HCT116 (cell line): ENCODE results near the gene WDR72. TPM values are rescaled to one million over a fixed set of nuclear protein-coding genes. Genes with fewer than 3 reads are reported as not detected.

Source experiments
- ATAC-seq: fragments of 200-7000 bp; cut with Tn5 transposase; 2 replicates; pipeline ENCODE4 v1.9.1; 2020; ENCODE audit warnings: mild to moderate bottlenecking, moderate library complexity
- BruUV-seq: library from RNA; stranded (reverse); fragments of 400-500 nt; replicated peaks from 2 replicates; lab custom pipeline; 2021; lab: Mats Ljungman, UMichigan
- CTCF ChIA-PET: fragments of 300-600 bp; sonication (Branson Sonifier 250); formaldehyde crosslinking; loops from one replicate; lab custom pipeline; 2021; ENCODE audit warnings: antibody characterized with exemption; lab: Charles Lee
- POLR2A ChIA-PET: fragments of 300-600, 350-600 bp; sonication (Branson Sonifier 250); formaldehyde crosslinking; loops from one replicate; lab custom pipeline; 2021; ENCODE audit warnings: antibody characterized with exemption; lab: Charles Lee
- RAD21 ChIA-PET, 2 experiments: fragments of 300-600 bp; sonication (Branson Sonifier 250); formaldehyde crosslinking; loops; one replicate each; lab custom pipeline; 2023; ENCODE audit warnings: low total read pairs in 2 of 2; ENCODE audit not compliant: uncharacterized antibody in 2 of 2, unreplicated experiment in 2 of 2, low non-redundant PET in 1 of 2; lab: Charles Lee
- DNase-seq: peaks from one replicate; pipeline ENCODE4 v3.0.0-alpha.2; 2010; ENCODE audit warnings: low read depth, low spot score
- H2AFZ ChIP-seq: fragments of 200-600 bp; shearing (Covaris generic), sonication (generic); 2 replicates; pipeline ENCODE4 v1.6.1; 2017; ENCODE audit warnings: low read depth, mixed run types, mixed read lengths, antibody characterized with exemption, low read length; ENCODE audit not compliant: poor library complexity, severe bottlenecking
- H3K27ac ChIP-seq: 2 replicates; pipeline ENCODE4 v1.5.1; 2012; ENCODE audit warnings: low read depth, low read length
- H3K27me3 ChIP-seq: fragments of 200-600 bp; sonication (generic); 2 replicates; pipeline ENCODE4 v1.6.1; 2016; ENCODE audit warnings: mixed run types, low read length, mixed read lengths; ENCODE audit not compliant: insufficient read depth
- H3K36me3 ChIP-seq, 2 experiments: fragments of 200-500 bp in 1 of 2; fragments of 200-600 bp in 1 of 2; sonication (Bioruptor generic) in 1 of 2; sonication (generic) in 1 of 2; 2 replicates each; pipeline versions ENCODE4 v1.5.1 to v1.6.1; 2014 to 2016; ENCODE audit warnings: low read length in 2 of 2, inconsistent platforms in 1 of 2, mixed read lengths in 1 of 2, mixed run types in 1 of 2; ENCODE audit not compliant: insufficient read depth in 2 of 2, control insufficient read depth in 1 of 2
- H3K4me1 ChIP-seq, 2 experiments: fragments of 200-600 bp in 1 of 2; sonication (generic) in 1 of 2; 2 replicates each; pipeline versions ENCODE4 v1.5.1 to v1.6.1; 2012 to 2017; ENCODE audit warnings: low read length in 2 of 2, inconsistent platforms in 1 of 2, mild to moderate bottlenecking in 1 of 2, mixed read lengths in 1 of 2, mixed run types in 1 of 2, moderate library complexity in 1 of 2; ENCODE audit not compliant: insufficient read depth in 2 of 2, control insufficient read depth in 1 of 2
- H3K4me2 ChIP-seq: fragments of 200-600 bp; sonication (generic); 2 replicates; pipeline ENCODE4 v1.6.1; 2017; ENCODE audit warnings: mixed run types, low read length, mixed read lengths
- H3K4me3 ChIP-seq, 2 experiments: fragments of 200-600 bp in 1 of 2; sonication (generic) in 1 of 2; replicated peaks in 1 of 2; 2 replicates each; pipeline ENCODE4 v1.5.1; 2011 to 2016; ENCODE audit warnings: low read length in 2 of 2, control low read depth in 1 of 2, low read depth in 1 of 2, mild to moderate bottlenecking in 1 of 2, mixed read lengths in 1 of 2, mixed run types in 1 of 2
- H3K79me2 ChIP-seq: fragments of 200-600 bp; sonication (generic); 2 replicates; pipeline ENCODE4 v1.6.1; 2017; ENCODE audit warnings: mild to moderate bottlenecking, mixed run types, low read length, moderate library complexity, mixed read lengths; ENCODE audit not compliant: insufficient read depth
- H3K9ac ChIP-seq: fragments of 200-600 bp; sonication (generic); 2 replicates; pipeline ENCODE4 v1.6.1; 2016; ENCODE audit warnings: low read length, mixed read lengths
- H3K9me2 ChIP-seq: fragments of 200-600 bp; sonication (generic), shearing (Covaris generic); 2 replicates; pipeline ENCODE4 v1.6.1; 2017; ENCODE audit warnings: mixed run types, mild to moderate bottlenecking, moderate library complexity; ENCODE audit not compliant: insufficient read depth
- H3K9me3 ChIP-seq, 2 experiments: fragments of 200-500 bp in 1 of 2; fragments of 200-600 bp in 1 of 2; sonication (Bioruptor generic) in 1 of 2; sonication (generic) in 1 of 2; 2 replicates each; pipeline ENCODE4 v1.6.1; 2014 to 2017; ENCODE audit warnings: low read length in 2 of 2, mixed read lengths in 2 of 2, inconsistent platforms in 1 of 2, low read depth in 1 of 2, mild to moderate bottlenecking in 1 of 2, mixed run types in 1 of 2, moderate library complexity in 1 of 2; ENCODE audit not compliant: control insufficient read depth in 1 of 2, insufficient read depth in 1 of 2
- H4K20me1 ChIP-seq: fragments of 200-600 bp; sonication (generic), shearing (Covaris generic); 2 replicates; pipeline ENCODE4 v1.6.1; 2017; ENCODE audit warnings: mixed run types, mild to moderate bottlenecking, moderate library complexity; ENCODE audit not compliant: insufficient read depth
- CBX3 ChIP-seq: IDR thresholded peaks from 2 replicates; pipeline ENCODE4 v1.6.1; 2012; ENCODE audit warnings: low read depth
- CEBPB ChIP-seq: IDR thresholded peaks from 2 replicates; pipeline ENCODE4 v1.6.1; 2012; ENCODE audit warnings: low read depth
- EGR1 ChIP-seq: IDR thresholded peaks from 2 replicates; pipeline ENCODE4 v1.6.1; 2012; ENCODE audit warnings: low read depth
- ELF1 ChIP-seq: IDR thresholded peaks from 2 replicates; pipeline ENCODE4 v1.6.1; 2012; ENCODE audit warnings: low read depth, borderline replicate concordance
- FOSL1 ChIP-seq: IDR thresholded peaks from 2 replicates; pipeline ENCODE4 v1.6.1; 2012; ENCODE audit warnings: low read depth
- JUND ChIP-seq: IDR thresholded peaks from 2 replicates; pipeline ENCODE4 v1.6.1; 2012
- POLR2A ChIP-seq: IDR thresholded peaks from 2 replicates; pipeline ENCODE4 v1.7.0; 2011; ENCODE audit warnings: borderline replicate concordance; ENCODE audit not compliant: insufficient read depth, insufficient read length; ENCODE audit errors: extremely low read depth
- POLR2AphosphoS5 ChIP-seq: IDR thresholded peaks from 2 replicates; pipeline ENCODE4 v1.6.1; 2011; ENCODE audit warnings: mild to moderate bottlenecking, low read depth, low read length, moderate library complexity
- RAD21 ChIP-seq: IDR thresholded peaks from 2 replicates; pipeline ENCODE4 v1.6.1; 2012; ENCODE audit warnings: low read depth, mild to moderate bottlenecking
- REST ChIP-seq: IDR thresholded peaks from 2 replicates; pipeline ENCODE4 v1.6.1; 2012; ENCODE audit warnings: low read depth
- SIN3A ChIP-seq: IDR thresholded peaks from 2 replicates; pipeline ENCODE4 v1.6.1; 2012; ENCODE audit warnings: low read depth
- SP1 ChIP-seq: IDR thresholded peaks from 2 replicates; pipeline ENCODE4 v1.6.1; 2012; ENCODE audit warnings: low read depth
- SRF ChIP-seq: IDR thresholded peaks from 2 replicates; pipeline ENCODE4 v1.6.1; 2012; ENCODE audit warnings: low read depth
- YY1 ChIP-seq: IDR thresholded peaks from 2 replicates; pipeline ENCODE4 v1.6.1; 2011; ENCODE audit warnings: low read length, low read depth, moderate library complexity, mild to moderate bottlenecking; ENCODE audit not compliant: insufficient replicate concordance; ENCODE audit errors: extremely low read depth
- ZBTB33 ChIP-seq: IDR thresholded peaks from 2 replicates; pipeline ENCODE4 v1.6.1; 2011; ENCODE audit warnings: mild to moderate bottlenecking, low read length, moderate library complexity; ENCODE audit not compliant: insufficient replicate concordance; ENCODE audit errors: extremely low read depth
- ZFX ChIP-seq: fragments of 450-650 bp; IDR thresholded peaks from 2 replicates; pipeline ENCODE4 v1.6.1; 2017
- ZNF274 ChIP-seq: fragments of 200-500 bp; sonication (Bioruptor generic); IDR thresholded peaks from 2 replicates; pipeline ENCODE4 v1.6.1; 2014; ENCODE audit warnings: mild to moderate bottlenecking, low read depth, low read length, inconsistent platforms
- intact Hi-C: fragments of 100-400 bp; cut with micrococcal nuclease; formaldehyde crosslinking; loops from 2 replicates; pipeline ENCODE4 v1.10.0; 2022
- total RNA-seq: library from RNA; stranded (reverse); gene quantifications from one replicate; pipeline ENCODE4 v1.2.1, GENCODE V29; 2021; ENCODE audit not compliant: unreplicated experiment
- TF ChIP-seq, protein P1 (sequence below): IDR thresholded peaks from 2 replicates; pipeline ENCODE4 v1.6.1; 2012
- TF ChIP-seq, protein P2 (sequence below), 3 experiments: fragments of 200-600 bp in 1 of 3; sonication (generic) in 1 of 3; IDR thresholded peaks in 2 of 3; conservative IDR thresholded peaks in 1 of 3; 2 replicates each; pipeline ENCODE4 v1.5.1; 2012 to 2017; ENCODE audit warnings: low read depth in 2 of 3, low read length in 2 of 3, antibody characterized with exemption in 1 of 3, borderline replicate concordance in 1 of 3, control low read depth in 1 of 3, mild to moderate bottlenecking in 1 of 3, mixed read lengths in 1 of 3, mixed run types in 1 of 3, moderate library complexity in 1 of 3; ENCODE audit not compliant: insufficient read depth in 1 of 3
- TF ChIP-seq, protein P3 (sequence below): IDR thresholded peaks from 2 replicates; pipeline ENCODE4 v1.6.1; 2012

The WDR72 gene
- total RNA-seq, 1 experiment from 2014 or later, result 5.8 TPM

DNA sequence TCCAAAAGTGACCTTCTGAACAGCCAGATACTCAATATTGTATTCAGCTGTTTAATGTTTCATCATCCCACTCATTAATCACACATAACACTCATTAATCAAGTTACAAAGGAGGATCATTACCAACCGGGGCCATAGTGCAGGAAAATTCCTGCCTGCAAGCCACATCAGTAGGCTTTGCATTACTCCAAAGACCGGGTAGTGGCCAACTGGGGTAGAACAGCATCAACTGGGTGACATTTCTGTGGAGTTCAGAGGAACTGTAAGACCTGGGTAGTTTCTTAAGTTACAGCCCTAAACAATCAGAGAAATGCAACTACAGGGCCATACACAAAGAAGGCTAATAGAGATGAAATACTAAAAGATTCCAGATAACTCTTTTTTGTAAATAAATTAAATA is 253.1 kb downstream of the WDR72 start (continued):
- TF ChIP-seq, protein P1, sequence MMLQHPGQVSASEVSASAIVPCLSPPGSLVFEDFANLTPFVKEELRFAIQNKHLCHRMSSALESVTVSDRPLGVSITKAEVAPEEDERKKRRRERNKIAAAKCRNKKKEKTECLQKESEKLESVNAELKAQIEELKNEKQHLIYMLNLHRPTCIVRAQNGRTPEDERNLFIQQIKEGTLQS, result no peak
- TF ChIP-seq CEBPB, result no peak

DNA sequence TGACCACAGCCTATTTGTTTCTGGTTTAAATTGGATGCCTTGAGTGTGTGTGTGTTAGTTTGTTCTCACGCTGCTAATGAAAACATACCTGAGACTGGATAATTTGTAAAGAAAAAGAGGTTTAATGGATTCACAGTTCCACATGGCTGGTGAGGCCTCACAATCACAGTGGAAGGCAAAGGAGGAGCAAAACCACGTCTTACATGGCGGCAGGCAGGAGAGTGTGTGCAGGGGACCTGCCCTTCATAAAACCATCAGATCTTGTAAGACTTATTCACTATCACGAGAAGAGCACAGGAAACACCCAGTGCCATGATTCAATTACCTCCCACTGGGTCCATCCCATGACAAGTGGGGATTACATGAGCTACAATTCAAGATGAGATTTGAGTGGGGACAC is 260.5 kb downstream of the WDR72 start:
- Histone ChIP-seq H3K9me3 (no peaks in the 10 kb centered on the region), H3K36me3 (no peaks in the 10 kb centered on the region), H3K4me3 (no peak overlapping the region), H3K9ac (no peak overlapping the region), H3K9me2 (no peaks in the 10 kb centered on the region), H3K4me2 (no peak overlapping the region), H3K27me3 (no peaks in the 10 kb centered on the region), H2AFZ (no peak overlapping the region), H3K79me2 (no peaks in the 10 kb centered on the region)
- DNase-seq, result no peak
- BruUV-seq, result no TSS peak
- intact Hi-C loops, result no loop called here
- RAD21 ChIA-PET, result no interaction called here
- CTCF ChIA-PET, result no interaction called here
- TF ChIP-seq ZFX, result no peak
- no peak for TF ChIP-seq REST
- TF ChIP-seq, protein P1, result no peak
- TF ChIP-seq POLR2AphosphoS5, result no peak
- no peak for TF ChIP-seq POLR2A
- TF ChIP-seq ELF1, result no peak
- TF ChIP-seq FOSL1, result no peak
- TF ChIP-seq CBX3, result no peak
- no peak for TF ChIP-seq ZBTB33
- no peak for TF ChIP-seq SRF
- no peak for TF ChIP-seq RAD21
- TF ChIP-seq ZNF274, result no peak
- TF ChIP-seq YY1, result no peak
- TF ChIP-seq EGR1, result no peak
- no peak for TF ChIP-seq SIN3A
- TF ChIP-seq, protein P2, sequence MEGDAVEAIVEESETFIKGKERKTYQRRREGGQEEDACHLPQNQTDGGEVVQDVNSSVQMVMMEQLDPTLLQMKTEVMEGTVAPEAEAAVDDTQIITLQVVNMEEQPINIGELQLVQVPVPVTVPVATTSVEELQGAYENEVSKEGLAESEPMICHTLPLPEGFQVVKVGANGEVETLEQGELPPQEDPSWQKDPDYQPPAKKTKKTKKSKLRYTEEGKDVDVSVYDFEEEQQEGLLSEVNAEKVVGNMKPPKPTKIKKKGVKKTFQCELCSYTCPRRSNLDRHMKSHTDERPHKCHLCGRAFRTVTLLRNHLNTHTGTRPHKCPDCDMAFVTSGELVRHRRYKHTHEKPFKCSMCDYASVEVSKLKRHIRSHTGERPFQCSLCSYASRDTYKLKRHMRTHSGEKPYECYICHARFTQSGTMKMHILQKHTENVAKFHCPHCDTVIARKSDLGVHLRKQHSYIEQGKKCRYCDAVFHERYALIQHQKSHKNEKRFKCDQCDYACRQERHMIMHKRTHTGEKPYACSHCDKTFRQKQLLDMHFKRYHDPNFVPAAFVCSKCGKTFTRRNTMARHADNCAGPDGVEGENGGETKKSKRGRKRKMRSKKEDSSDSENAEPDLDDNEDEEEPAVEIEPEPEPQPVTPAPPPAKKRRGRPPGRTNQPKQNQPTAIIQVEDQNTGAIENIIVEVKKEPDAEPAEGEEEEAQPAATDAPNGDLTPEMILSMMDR (IDR thresholded peaks at IDR 0.05 in 2 of 3, conservative IDR thresholded peaks at IDR 0.05 in 1 of 3; ENCODE audit: borderline replicate concordance in 1 of 3, insufficient read depth in 1 of 3, low read depth in 2 of 3, low read length in 2 of 3), result no peak
- TF ChIP-seq SP1, result no peak
- TF ChIP-seq, protein P3, sequence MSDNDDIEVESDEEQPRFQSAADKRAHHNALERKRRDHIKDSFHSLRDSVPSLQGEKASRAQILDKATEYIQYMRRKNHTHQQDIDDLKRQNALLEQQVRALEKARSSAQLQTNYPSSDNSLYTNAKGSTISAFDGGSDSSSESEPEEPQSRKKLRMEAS, result no peak
- no peak for TF ChIP-seq JUND
- TF ChIP-seq, all 23 proteins: peak for 0
- POLR2A ChIA-PET, result no interaction called here
- H3K27ac ChIP-seq, result no peak overlapping the region
- no peaks in the 10 kb centered on the region for H3K4me1 ChIP-seq
- no peaks in the 10 kb centered on the region for H4K20me1 ChIP-seq
- no peak for ATAC-seq
